MM.1S (cell line): ENCODE results near the gene PLXNB1.

ENCODE experiments used
- CTCF ChIP-seq: fragments of 300-600 bp; sonication (generic); IDR thresholded peaks from 2 replicates; pipeline ENCODE4 v1.5.1; 2016; ENCODE audit warnings: antibody characterized with exemption, low read length, mixed read lengths
- EZH2 ChIP-seq: fragments of 300-600 bp; sonication (generic); optimal IDR thresholded peaks from 2 replicates; pipeline ENCODE3; 2017; ENCODE audit warnings: low read depth, mild to moderate bottlenecking, antibody characterized with exemption, low read length, mixed read lengths
- EZH2phosphoT487 ChIP-seq: fragments of 300-600 bp; sonication (generic); IDR thresholded peaks from 2 replicates; pipeline ENCODE4 v1.6.1; 2018; ENCODE audit warnings: antibody characterized with exemption, low read length

DNA sequence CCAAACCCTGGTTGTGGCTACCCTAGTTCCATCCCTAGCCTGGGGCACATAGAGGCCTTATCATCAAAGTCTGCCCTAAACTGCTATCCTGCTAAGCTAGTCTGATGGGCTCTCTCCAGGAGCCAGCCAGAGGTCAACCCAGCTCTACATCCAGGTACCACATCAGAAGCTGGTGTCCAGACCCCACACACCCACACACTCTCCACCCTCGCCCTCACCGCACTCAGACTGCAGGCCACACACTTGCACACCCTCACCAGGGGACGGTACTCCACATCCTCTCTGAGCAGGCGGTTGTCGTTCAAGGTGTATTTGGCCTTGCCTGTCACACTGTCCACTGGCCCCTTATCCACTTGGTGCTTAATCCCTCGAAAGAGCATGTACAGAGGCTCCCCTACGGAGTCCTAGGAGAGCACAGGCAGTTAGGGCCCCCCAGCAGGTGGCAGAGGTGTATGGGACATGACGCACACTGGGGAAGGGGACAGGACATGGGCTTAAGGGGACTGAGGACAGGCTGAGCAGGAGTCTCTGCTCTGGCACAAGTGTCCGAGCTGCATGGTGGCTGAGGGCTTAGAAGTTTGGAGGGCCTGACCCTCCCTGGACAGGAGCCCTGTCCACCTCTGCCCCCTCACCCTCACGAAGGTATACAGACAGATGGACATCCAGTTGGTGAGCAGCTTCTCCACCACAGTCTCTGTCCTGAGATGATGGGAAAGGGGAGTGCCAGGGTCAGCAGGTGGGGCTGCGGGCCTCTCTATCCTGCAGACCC, 18.1 kb downstream of the PLXNB1 start:
- TF ChIP-seq CTCF (no peak), EZH2 (no peak), EZH2phosphoT487 (no peak)
